GM12892 (cell line): ENCODE data around the gene THAP2.

Source experiments
- POLR2A ChIP-seq: IDR thresholded peaks from 2 replicates; pipeline ENCODE4 v1.6.1; 2011; ENCODE audit warnings: low read depth, low read length, control low read depth
- POLR2AphosphoS5 ChIP-seq: IDR thresholded peaks from 2 replicates; pipeline ENCODE4 v1.6.1; 2011; ENCODE audit warnings: low read depth, low read length, control low read depth

DNA sequence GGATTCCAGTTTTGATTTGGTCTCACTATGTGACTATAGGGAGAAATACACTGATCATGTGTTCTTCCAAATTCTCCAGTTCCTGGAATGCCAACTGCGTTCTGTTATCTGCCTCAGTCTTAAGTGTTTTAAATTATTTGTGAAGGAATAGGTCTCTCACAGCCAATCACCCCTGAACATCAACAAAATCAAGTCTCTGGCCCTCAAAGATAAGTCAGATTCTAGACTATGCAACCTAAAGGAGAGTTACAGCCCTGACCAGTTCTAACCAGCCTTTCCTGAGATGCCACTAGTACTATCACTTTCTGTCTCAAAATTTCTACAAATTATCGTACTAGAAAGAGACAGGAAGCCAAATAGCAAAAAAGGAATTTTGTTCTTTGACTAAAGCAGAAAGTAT is 22.7 kb upstream of the THAP2 start:
- no peak for TF ChIP-seq POLR2AphosphoS5
- TF ChIP-seq POLR2A: no peak
